PFSK-1 (cell line): Measurements from ENCODE around the gene RPS6KA4.

Experiments
- POLR2AphosphoS5 ChIP-seq: IDR thresholded peaks from 2 replicates; pipeline ENCODE4 v1.6.1; 2012; ENCODE audit warnings: low read depth, mild to moderate bottlenecking, control low read depth, low read length, moderate library complexity
- SIN3A ChIP-seq: IDR thresholded peaks from 2 replicates; pipeline ENCODE4 v1.6.1; 2012; ENCODE audit warnings: mild to moderate bottlenecking, low read length, moderate library complexity, borderline replicate concordance; ENCODE audit not compliant: insufficient read depth
- TAF1 ChIP-seq: IDR thresholded peaks from 2 replicates; pipeline ENCODE4 v1.6.1; 2012; ENCODE audit warnings: low read length, control low read depth, borderline replicate concordance; ENCODE audit not compliant: insufficient read depth
- TF ChIP-seq, protein P1 (sequence below), 2 experiments: IDR thresholded peaks; 2 replicates each; pipeline versions ENCODE4 v1.6.1 to v1.8.0; 2011 to 2012; ENCODE audit warnings: low read depth in 2 of 2, low read length in 2 of 2, control low read depth in 1 of 2, inconsistent platforms in 1 of 2, mild to moderate bottlenecking in 1 of 2, moderate library complexity in 1 of 2; ENCODE audit not compliant: insufficient read depth in 1 of 2

DNA sequence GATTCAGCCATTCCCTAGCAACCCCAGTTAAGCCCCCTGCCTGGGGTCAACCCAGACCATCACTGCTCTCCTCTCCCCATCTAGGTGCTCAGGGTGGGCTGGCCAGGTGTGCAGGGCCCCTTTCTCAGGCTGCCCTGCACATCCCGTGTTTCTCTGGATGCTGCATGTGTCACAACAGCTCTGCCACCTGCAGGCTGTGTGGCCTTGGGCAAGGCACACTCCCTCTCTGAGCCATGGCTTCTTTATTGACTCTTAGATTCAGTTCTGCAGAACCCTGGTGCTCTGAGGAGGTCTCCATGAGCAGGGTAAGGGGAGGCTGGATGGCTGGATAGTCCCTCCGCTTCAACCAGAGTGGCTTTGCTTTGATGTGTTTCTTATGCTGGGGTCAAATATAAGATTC is 24.6 kb downstream of the RPS6KA4 start:
- TF ChIP-seq, protein P1, sequence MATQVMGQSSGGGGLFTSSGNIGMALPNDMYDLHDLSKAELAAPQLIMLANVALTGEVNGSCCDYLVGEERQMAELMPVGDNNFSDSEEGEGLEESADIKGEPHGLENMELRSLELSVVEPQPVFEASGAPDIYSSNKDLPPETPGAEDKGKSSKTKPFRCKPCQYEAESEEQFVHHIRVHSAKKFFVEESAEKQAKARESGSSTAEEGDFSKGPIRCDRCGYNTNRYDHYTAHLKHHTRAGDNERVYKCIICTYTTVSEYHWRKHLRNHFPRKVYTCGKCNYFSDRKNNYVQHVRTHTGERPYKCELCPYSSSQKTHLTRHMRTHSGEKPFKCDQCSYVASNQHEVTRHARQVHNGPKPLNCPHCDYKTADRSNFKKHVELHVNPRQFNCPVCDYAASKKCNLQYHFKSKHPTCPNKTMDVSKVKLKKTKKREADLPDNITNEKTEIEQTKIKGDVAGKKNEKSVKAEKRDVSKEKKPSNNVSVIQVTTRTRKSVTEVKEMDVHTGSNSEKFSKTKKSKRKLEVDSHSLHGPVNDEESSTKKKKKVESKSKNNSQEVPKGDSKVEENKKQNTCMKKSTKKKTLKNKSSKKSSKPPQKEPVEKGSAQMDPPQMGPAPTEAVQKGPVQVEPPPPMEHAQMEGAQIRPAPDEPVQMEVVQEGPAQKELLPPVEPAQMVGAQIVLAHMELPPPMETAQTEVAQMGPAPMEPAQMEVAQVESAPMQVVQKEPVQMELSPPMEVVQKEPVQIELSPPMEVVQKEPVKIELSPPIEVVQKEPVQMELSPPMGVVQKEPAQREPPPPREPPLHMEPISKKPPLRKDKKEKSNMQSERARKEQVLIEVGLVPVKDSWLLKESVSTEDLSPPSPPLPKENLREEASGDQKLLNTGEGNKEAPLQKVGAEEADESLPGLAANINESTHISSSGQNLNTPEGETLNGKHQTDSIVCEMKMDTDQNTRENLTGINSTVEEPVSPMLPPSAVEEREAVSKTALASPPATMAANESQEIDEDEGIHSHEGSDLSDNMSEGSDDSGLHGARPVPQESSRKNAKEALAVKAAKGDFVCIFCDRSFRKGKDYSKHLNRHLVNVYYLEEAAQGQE (IDR thresholded peaks at IDR 0.05; ENCODE audit: insufficient read depth in 1 of 2, low read depth in 2 of 2, low read length in 2 of 2), result no peak
- TF ChIP-seq POLR2AphosphoS5 (no peak), TAF1 (no peak), SIN3A (no peak)
